KMS-11 (cell line): ENCODE measurements around the gene PSMD5.

Experiments used
- H2AFZ ChIP-seq: fragments of 200-600 bp; sonication (generic); 2 replicates; pipeline ENCODE4 v1.6.1; 2016; ENCODE audit warnings: antibody characterized with exemption, mixed run types, low read depth
- H3K27ac ChIP-seq: fragments of 200-600 bp; sonication (generic); 2 replicates; pipeline ENCODE4 v1.6.1; 2016; ENCODE audit warnings: mild to moderate bottlenecking, mixed run types
- H3K27me3 ChIP-seq: fragments of 200-600 bp; sonication (generic); 2 replicates; pipeline ENCODE4 v1.6.1; 2017; ENCODE audit warnings: mild to moderate bottlenecking, low read depth, mixed run types, moderate library complexity; ENCODE audit not compliant: insufficient read depth
- H3K36me3 ChIP-seq: fragments of 200-600 bp; sonication (generic); 2 replicates; pipeline ENCODE4 v1.6.1; 2017; ENCODE audit warnings: mild to moderate bottlenecking, mixed run types; ENCODE audit not compliant: insufficient read depth
- H3K4me1 ChIP-seq: fragments of 200-600 bp; sonication (generic); 2 replicates; pipeline ENCODE4 v1.6.1; 2016; ENCODE audit warnings: mild to moderate bottlenecking, low read depth, mixed run types; ENCODE audit not compliant: poor library complexity, severe bottlenecking
- H3K4me2 ChIP-seq: fragments of 200-600 bp; sonication (generic); 2 replicates; pipeline ENCODE4 v1.7.0; 2016; ENCODE audit warnings: mild to moderate bottlenecking, mixed run types
- H3K4me3 ChIP-seq: fragments of 200-600 bp; sonication (generic); IDR thresholded peaks from 2 replicates; pipeline ENCODE4 v1.6.1; 2017; ENCODE audit warnings: low read depth, low read length, mixed read lengths; ENCODE audit not compliant: insufficient read depth
- H3K79me2 ChIP-seq: fragments of 200-600 bp; sonication (generic); 2 replicates; pipeline ENCODE4 v1.6.1; 2016; ENCODE audit warnings: low read depth, mixed run types; ENCODE audit not compliant: insufficient read depth
- H3K9ac ChIP-seq: fragments of 200-600 bp; sonication (generic); 2 replicates; pipeline ENCODE4 v1.6.1; 2016; ENCODE audit warnings: mild to moderate bottlenecking, mixed run types
- H4K20me1 ChIP-seq: fragments of 200-600 bp; sonication (generic); 2 replicates; pipeline ENCODE4 v1.6.1; 2016; ENCODE audit warnings: mild to moderate bottlenecking, mixed run types; ENCODE audit not compliant: insufficient read depth
- TF ChIP-seq, protein P1 (sequence below): fragments of 200-600 bp; sonication (generic); conservative IDR thresholded peaks from 2 replicates; pipeline ENCODE4 v1.6.1; 2017; ENCODE audit warnings: low read depth, mild to moderate bottlenecking, antibody characterized with exemption, low read length, moderate library complexity, mixed read lengths

PSMD5 gene

GRCh38 chr9:120879446-120879845, 36.7 kb upstream of the PSMD5 start:
- Histone ChIP-seq H3K4me1 (peaks cover 73% of the 10 kb centered on the region), H3K4me3 (no peak overlapping the region), H3K27me3 (no peaks in the 10 kb centered on the region), H3K9ac (no peak overlapping the region), H2AFZ (no peak overlapping the region), H3K79me2 (peaks cover 20% of the 10 kb centered on the region; the same call in 1 of the 2 replicates), H3K27ac (no peak overlapping the region), H4K20me1 (no peaks in the 10 kb centered on the region), H3K36me3 (no peaks in the 10 kb centered on the region), H3K4me2 (peak overlapping the region; percentile 2; the same call in 1 of the 2 replicates)
- TF ChIP-seq, protein P1, sequence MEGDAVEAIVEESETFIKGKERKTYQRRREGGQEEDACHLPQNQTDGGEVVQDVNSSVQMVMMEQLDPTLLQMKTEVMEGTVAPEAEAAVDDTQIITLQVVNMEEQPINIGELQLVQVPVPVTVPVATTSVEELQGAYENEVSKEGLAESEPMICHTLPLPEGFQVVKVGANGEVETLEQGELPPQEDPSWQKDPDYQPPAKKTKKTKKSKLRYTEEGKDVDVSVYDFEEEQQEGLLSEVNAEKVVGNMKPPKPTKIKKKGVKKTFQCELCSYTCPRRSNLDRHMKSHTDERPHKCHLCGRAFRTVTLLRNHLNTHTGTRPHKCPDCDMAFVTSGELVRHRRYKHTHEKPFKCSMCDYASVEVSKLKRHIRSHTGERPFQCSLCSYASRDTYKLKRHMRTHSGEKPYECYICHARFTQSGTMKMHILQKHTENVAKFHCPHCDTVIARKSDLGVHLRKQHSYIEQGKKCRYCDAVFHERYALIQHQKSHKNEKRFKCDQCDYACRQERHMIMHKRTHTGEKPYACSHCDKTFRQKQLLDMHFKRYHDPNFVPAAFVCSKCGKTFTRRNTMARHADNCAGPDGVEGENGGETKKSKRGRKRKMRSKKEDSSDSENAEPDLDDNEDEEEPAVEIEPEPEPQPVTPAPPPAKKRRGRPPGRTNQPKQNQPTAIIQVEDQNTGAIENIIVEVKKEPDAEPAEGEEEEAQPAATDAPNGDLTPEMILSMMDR, result no peak

DNA sequence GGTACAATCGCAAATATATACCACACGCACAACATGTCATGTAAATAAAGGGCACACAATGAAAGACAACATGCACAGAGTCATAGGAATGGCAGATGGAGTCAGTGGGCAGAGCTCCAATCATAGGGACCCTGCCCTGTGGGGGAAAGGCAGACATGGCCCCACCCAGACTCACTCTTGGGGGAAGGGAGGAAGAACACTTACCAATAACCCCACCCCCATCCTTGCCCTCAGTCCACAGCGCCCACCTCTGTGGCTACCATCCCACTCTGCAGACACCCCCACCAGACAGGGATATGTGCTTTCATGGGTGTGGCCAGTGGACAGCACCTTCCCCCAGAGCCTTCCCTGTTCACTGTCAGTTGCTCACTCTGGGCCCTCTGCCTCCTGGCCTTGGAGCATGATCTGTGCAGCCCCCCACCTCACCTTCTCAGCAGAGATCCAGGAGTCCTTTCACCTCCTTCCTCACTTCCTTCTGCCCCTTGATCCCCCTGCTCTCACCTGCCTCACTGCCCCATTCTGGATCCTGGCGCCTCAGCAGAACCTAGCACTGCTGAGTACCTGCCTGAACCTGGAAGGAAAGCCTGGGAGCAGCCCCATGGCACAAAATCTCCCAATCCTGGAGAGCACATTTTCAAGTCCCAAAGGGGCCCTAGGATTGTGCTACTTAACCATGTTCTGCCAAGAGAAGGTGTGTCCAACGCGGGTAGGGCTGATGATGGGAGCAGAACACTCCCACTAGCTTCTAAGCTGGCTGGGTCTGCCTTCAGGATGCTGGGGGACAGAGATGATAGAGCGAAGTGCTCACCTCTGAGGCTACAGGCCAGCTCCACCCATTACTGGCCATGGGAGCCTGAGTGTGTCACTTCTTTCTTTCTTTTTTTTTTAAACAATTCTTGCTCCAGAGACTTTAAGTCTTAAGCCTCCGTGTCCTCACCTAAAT, 35.7 kb upstream of the PSMD5 start:
- Histone ChIP-seq H3K9ac (peak overlapping the region; percentile 87), H3K79me2 (peaks cover 26% of the 10 kb centered on the region; the same call in 1 of the 2 replicates), H3K4me1 (peaks cover 74% of the 10 kb centered on the region), H3K27me3 (no peaks in the 10 kb centered on the region), H4K20me1 (no peaks in the 10 kb centered on the region), H3K4me3 (no peak overlapping the region), H3K36me3 (no peaks in the 10 kb centered on the region), H2AFZ (peak overlapping the region; percentile 78; the same call in 1 of the 2 replicates), H3K27ac (peak overlapping the region; percentile 94), H3K4me2 (peak overlapping the region; percentile 97)
- TF ChIP-seq, protein P1, result no peak

DNA sequence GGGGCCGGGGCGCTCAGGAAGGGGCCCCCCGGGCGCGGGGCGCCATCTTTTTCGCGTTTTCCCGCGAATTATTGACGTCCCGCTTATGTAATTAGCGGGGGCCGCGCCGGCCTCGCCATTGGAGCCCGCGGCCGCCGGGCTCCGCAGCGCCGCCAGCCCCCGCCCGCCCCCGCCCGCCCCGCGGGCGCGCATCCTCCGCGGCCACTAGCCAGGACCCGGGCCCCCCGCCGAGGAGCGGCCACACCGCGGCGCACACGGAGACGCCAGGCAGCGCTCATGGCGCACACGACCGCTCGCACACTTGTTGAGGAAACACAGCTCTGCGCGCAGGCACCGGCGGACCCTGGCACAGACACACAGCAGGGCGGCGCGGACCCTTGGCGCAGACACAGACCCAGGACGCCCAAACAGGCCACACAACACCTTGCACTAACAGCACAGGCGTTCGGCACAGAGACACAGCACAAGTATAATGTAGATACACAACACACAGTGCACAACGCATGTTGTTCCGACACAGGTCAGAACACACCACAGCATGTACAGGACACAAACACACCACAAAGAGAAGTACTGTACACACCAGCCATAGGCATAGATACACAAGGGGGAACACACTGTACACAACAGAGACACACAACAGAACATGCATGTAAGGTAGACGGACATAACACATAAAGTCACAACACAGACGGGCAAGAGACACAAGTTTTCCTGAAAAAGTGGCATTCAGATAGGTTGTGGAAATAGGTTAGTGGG, 34.7 kb upstream of the PSMD5 start:
- peaks cover 74% of the 10 kb centered on the region for H3K4me1 ChIP-seq
- peak overlapping the region; percentile 87 for H3K9ac ChIP-seq
- no peaks in the 10 kb centered on the region for H3K27me3 ChIP-seq
- peaks cover 26% of the 10 kb centered on the region; the same call in 1 of the 2 replicates for H3K79me2 ChIP-seq
- H3K4me3 ChIP-seq, result no peak overlapping the region
- H3K27ac ChIP-seq, result peak overlapping the region; percentile 94
- peak overlapping the region; percentile 78; the same call in 1 of the 2 replicates for H2AFZ ChIP-seq
- TF ChIP-seq, protein P1, result no peak
- H3K4me2 ChIP-seq, result peak overlapping the region; percentile 97
- H4K20me1 ChIP-seq, result no peaks in the 10 kb centered on the region
- H3K36me3 ChIP-seq, result no peaks in the 10 kb centered on the region

DNA sequence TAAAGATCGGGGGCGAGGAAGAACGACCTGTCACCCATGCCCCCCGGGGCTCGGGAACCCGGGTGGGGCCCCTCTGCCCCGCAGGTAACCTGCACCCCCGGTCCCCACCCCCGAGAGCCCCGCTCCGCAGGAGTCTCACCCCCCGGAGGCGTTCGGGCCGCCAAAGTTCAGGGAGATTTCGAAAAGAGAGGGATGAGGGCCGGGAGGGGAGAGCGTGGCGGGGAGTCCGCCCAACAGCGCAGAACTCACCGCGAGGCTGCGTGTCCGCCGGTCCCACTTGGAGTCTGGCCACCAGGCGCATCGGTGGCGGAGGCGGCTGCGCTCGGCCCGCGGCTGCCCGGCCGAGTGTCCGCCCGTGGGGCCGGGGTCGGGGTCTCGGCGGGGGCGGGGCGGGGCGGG, 34.1 kb upstream of the PSMD5 start, which contains the start of gene PHF19:
Gene PHF19, minus strand, starts transcription at position 347 of the 399 bp plus-strand sequence. CDS start 2,447 bp downstream, outside the sequence.
- TF ChIP-seq, protein P1, result no peak
- H2AFZ ChIP-seq, result peak within 1 kb of the TSS; percentile 78; the same call in 1 of the 2 replicates
- peak within 1 kb of the TSS; percentile 97 for H3K9ac ChIP-seq
- H3K4me1 ChIP-seq, result peaks cover 74% of the 10 kb centered on the region
- no peaks in the 10 kb centered on the region for H3K27me3 ChIP-seq
- no peaks in the 10 kb centered on the region for H3K36me3 ChIP-seq
- no peak within 1 kb of the TSS for H3K4me3 ChIP-seq
- H3K27ac ChIP-seq, result peak within 1 kb of the TSS; percentile 96
- H3K4me2 ChIP-seq, result peak within 1 kb of the TSS; percentile 97
- H4K20me1 ChIP-seq, result no peaks in the 10 kb centered on the region
- H3K79me2 ChIP-seq, result peaks cover 26% of the 10 kb centered on the region; the same call in 1 of the 2 replicates
